ENCODE measurements around the gene CNTN5.
"Not testable (repeated sequence)": the region's sequence is repeated elsewhere in the genome, so short reads cannot be mapped to it uniquely, and the experiment has no call there.

The CNTN5 gene

DNA sequence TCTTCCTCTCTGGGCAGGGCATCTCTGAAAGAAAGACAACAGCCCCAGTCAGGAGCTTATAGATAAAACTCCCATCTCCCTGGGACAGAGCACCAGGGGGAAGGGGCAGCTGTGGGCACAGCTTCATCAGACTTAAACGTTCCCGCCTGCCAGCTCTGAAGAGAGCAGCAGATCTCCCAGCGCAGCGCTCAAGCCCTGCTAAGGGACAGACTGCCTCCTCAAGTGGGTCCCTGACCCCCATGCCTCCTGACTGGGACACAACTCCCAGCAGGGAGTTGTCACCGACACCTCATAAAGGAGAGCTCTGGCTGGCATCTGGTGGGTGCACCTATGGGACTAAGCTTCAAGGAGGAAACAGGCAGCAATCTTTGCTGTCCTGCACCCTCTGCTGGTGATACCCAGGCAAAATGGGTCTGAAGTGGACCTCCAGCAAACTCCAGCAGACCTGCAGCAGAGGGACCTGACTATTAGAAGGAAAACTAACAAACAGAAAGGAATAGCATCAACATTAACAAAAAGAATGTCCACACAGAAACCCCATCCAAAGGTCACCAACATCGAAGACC lies 1236.6 kb downstream of the CNTN5 start:
- DNase-seq: not testable (repeated sequence)

DNA sequence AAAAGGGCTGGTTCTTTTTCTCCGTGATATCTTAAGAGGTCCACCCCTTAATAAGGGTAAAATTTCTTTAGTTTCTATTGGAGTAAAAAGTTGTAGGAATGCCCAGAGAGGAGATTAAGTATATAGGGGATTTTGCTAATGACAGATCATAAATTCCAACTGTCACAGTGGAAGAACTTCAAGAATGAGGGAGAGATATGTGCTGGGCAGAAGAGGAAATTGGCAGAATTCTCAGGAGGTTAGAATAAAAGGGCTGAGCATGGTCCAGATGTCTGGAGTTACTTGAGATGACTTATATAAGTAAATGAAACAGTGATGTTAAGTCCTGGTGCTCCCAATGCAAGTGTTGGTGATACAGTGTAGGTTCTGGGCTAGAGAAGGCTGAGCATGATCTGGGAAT lies 1248.8 kb downstream of the CNTN5 start:
- DNase-seq: no peak

DNA sequence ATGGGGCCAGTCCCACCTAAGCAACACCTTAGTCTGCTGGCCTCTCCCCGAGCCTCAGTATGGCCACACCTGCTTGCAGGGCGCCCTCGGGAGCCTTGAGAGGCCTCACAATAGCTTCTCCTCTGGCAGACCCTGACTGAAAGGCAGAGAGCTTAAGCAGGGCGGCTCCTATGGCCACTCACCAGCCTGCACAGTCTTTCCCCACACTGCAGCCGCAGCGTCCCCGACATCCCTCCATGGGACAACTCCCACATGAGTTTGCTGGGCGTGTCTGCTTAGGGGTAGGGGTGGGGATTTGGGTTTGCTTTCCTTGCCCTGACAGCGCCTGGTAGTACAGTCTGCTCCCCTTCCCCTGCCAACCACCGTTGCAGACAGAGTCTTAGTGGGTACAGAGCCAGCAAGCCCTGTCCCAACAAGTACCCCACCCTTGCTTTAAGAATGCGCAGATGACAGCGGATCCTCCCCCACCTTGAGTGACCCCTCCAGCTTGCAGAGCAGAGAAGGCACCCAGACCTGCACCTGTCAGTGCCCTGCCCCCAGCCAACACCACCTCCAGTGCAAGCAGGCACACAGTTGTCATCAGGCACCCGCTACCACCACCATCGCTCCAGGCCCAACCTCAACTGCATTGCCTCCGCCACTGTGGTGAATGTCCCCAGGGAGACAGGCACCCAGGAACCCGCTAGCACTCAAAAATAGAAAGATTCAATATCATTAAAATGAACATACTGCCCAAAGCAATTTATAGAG lies 1252.5 kb downstream of the CNTN5 start:
- DNase-seq: no peak

DNA sequence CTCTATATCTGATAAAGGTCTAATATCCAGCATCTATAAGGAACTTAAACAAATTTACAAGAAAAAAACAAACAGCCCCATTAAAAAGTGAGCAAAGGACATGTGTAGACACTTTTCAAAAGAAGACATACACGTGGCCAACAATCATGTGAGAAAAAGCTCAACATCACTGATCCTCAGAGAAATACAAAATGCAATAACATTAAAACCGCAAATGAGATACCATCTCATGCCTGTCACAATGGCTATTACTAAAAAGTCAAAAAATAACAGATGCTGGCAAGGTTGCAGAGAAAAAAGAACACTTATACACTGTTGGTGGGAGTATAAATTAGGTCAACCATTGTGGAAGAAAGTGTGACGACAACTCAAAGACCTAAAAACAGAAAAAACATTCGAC lies 1253.7 kb downstream of the CNTN5 start:
- not testable (repeated sequence) for DNase-seq

DNA sequence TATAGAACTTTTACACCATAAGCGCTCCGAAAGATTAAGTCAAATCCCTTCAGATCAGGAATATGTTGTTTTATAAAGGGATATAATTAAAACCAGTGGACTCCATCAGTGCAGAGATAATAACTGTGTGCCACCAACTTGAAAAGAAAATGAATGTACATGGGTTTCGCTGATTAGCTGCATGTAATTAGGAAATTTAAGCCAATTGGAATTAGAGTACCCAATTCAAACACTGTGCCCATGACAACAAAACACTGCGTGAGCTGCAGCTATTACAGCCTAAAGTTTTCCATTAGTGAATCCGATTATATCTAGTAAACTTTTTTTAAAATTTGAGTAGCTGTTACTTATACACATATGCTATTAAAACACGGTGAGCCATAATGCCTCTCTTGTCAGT lies 1274.0 kb downstream of the CNTN5 start:
- no peak for DNase-seq

DNA sequence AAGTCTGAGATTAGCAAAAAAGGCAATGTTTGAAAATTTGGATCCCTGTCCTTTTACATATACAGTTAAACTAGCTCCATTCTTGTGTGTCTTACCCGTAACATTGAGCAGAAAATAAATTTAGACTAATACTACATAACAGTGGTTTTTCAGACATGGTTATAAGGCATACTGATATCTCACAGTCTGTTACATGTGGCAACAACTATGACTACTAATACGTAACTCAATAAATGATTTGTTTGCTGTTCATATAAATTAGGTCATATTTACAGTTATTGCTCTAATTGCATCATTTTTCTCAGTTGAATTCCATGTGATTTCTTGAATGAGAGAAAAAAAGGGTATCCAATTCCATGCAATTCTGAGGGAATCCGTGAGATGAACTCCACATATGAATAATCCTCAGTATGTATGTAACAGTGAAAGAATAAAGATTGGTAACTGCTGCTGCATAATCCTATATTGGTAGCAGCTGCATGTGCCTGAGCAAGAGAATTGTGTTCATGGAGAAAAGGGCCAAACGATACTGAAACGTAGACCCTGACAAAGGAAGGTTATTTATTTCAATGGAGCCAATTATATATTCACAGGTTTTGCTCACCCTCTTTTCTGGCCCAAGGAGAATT lies 1275.4 kb downstream of the CNTN5 start:
- no peak for DNase-seq

DNA sequence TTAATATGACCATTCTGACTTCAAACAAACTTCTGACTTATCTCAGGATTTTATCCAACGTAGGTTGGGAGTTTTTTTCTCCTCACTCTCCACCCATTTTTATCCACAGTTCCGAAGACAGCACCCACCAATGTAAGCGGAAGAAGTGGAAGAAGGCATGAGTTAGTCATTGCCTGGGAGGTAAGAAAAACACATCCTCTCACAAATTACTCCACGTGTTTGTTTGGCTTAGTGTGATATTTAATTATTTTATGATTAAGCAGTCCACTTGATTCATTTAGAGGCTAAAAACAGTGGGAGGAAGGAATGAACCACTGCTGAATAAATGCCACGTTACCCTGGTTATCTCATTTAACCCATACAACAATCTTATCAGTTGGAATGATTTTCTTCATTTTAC lies 1276.8 kb downstream of the CNTN5 start:
- no peak for DNase-seq

DNA sequence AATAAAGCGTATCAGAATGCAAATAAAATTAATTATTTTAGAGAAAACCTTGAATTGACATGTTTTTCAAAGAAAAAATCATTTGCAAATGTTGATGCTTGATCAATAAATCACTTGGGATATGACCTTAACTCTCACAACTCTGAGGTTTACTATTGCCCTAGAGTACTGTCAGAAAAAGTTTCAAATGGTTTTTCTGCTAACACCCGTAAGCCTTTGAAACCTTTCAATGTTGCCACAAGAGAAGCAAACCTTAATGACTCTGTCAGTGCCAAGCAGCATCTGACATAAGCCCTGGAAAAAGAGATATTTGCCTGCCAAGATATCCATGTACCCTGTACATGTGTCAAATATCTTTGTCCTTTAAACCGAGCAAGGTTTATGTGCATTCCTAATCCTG lies 1282.1 kb downstream of the CNTN5 start:
- no peak for DNase-seq

DNA sequence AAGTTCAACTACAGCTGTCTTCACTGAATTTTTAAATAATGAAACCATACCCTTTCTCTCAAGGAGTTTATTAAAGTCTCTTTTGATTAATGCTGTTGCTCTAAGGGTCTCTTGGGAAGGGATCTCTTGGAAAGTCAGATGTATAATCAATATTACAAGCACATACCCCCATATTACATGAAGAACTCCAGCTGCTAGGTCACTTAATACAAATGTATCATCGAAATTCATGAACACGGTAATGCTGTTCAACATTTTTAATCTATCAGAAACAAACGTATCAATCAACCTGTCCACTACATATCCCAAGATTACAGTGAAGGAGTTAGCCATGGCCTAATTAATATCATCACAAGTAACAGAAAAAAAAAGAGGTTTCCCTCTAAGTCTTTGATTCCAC lies 1283.1 kb downstream of the CNTN5 start:
- DNase-seq: no peak

DNA sequence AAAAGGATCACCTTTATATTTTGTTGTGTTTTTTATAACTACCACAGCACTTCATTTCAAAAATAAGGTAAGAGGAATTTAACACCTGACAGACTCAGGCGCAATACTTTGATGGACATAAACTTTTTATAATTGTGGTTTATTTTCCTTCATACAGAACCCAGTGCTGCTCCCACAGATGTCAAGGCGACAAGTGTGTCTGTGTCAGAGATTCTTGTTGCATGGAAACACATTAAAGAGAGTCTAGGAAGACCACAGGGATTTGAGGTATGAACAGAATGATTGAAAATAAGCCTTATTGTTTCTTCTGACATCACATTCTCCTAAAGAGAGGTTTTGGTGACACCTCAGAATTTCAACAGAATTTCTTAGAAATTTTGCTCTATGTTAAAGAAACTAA lies 1287.5 kb downstream of the CNTN5 start:
- no peak for DNase-seq

DNA sequence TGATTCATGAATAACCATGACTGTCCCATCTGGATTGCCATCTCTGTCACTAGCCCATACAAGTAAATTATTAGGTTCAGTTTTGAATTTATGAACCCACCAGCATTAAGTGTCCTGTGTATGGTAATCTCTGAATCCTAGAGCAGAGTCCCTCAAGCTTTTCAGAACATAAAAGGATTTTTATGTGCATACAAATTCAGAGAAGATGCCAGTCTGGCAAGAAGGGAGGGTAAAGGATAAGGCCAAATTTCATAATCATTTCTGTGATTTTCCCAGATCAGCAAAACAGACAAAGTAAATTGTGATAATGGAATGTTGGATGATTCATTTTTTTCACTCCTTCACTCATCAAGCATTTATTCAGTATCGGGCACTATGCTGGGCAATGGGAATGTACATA lies 1295.2 kb downstream of the CNTN5 start:
- DNase-seq: no peak

DNA sequence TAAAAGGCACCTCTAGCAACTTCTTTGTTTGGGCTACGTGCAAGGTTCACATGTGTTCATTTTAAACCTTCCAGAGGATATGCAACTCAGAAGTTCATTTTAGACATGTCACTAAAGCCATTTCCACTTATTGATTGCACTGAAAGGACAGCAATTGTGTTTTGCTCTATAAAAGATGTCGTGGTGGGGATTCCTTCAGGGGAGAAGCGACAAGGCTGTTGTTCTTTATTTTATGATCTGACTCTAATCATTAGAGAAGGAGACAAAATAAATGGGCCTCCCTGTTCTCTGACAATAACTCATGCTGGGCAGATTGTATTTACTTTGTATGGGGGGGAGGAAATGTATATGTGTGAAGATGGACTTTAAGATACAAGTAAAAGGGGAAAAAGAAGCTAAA lies 1296.2 kb downstream of the CNTN5 start:
- DNase-seq: no peak

DNA sequence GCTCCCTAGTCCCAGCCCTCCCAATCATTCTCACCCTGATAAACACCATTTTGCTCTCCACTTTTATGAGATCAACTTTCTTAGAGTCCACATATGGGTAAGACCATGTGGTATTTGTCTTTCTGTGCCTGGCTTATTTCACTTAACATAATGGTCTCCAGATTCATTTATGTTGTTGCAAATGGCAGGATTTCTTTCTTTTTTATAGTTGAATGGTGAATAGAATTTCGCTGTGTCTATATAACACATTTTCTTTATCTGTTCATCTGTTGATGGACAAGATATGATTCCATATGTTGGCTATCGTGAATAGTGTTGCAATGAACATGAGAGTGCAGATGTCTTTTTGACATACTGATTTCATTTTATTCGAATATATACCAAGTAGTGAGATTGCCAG lies 1298.9 kb downstream of the CNTN5 start:
- DNase-seq: no peak

DNA sequence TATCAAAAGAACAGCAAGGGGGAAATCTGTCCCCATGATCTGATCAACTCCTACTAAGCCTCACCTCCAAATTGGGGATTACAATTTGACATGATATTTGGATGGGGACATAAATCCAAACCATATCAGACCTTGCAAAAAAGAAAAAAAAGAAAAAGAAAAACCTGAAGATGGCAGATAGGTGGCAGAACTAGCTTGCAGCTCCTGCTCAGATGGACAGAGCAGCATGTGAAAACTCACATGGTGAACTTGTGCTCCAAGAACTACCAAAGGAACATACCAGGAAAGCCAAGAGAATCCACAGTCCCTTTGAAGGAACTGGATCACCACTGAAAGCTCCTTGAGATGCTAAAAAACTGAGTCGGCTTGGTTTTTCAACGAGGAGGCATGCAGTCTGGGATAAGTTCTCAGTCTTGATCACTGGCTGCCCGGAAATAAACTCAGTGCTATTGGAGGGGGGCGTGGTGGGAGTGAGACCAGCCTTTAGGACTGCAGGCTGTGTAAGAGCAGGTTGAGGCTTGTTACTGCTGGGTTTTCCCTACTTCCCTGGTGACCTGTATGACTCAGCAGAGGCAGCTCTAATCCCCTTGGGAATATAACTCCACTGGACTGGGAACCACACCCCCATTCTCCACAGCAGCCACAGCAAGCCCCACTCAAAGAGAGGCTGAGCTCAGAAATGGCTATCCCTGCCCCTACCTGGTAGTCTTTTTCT lies 1308.0 kb downstream of the CNTN5 start:
- DNase-seq: no peak

DNA sequence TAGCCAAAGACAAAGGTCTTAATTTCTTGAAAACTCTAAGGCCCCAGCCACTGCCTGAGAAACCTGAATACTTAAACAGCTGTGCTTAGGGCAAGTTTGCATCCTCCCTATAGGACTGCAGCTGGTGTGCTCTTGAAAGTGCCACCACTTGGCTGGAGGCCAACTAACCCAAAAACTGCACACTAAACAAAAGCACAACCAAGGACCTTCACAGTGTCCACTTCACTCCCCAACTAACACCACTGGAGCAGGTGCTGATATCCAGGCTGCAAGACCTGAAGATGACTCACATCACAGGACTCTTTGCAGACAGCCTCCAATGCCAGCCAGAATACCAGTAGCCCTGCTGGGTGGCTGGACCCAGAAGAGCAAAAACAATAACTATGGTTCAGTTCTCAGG lies 1308.6 kb downstream of the CNTN5 start:
- DNase-seq: no peak

DNA sequence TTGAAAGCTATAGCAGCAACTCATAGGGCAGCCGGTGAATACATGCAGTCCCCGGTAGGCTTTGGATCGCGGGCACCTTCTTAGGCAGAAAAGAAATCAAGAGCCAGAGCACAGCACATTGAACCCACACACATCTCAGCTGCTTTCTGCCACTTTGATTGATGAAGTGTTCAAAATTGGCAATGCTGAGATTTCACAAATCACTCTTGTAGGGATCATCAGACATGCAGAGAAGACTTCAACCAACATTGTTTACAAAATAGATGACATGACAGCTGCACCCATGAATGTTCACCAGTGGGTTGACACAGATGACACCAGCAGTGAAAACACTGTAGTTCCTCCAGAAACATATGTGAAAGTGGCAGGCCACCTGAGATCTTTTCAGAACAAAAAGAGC lies 1316.1 kb downstream of the CNTN5 start:
- no peak for DNase-seq

DNA sequence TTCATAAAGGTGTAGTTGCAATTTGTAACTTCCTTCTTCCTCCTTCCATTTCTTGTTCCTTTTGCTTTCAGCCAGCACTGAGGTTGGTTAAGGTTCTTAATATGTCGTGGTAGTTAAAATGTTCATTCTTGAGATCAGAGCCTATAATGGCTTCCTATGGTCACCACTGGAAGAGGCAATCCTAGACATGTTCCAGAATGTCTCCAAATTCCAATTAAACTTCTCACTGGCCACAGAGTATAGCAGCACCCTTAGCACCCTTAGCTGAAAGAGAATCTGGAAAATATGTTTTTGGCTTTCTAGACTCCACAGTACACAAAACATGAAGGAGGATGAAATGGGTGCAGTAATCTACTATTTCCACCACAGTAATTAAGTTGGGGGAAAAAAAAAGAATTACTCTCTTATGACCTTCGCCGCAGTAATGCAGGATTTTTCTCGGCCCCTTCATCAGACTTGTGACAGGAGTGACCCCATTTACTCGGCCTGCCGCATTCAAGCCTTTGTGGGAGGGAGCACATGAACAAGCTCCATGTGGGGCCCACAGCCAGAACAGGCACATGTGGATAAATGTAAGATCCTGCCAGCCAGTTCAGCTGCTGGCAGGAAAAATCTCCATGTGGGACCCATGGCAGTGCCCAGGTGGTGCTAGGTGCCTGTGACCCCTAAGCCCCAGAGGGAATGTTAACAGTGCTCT lies 1317.5 kb downstream of the CNTN5 start:
- no peak for DNase-seq

DNA sequence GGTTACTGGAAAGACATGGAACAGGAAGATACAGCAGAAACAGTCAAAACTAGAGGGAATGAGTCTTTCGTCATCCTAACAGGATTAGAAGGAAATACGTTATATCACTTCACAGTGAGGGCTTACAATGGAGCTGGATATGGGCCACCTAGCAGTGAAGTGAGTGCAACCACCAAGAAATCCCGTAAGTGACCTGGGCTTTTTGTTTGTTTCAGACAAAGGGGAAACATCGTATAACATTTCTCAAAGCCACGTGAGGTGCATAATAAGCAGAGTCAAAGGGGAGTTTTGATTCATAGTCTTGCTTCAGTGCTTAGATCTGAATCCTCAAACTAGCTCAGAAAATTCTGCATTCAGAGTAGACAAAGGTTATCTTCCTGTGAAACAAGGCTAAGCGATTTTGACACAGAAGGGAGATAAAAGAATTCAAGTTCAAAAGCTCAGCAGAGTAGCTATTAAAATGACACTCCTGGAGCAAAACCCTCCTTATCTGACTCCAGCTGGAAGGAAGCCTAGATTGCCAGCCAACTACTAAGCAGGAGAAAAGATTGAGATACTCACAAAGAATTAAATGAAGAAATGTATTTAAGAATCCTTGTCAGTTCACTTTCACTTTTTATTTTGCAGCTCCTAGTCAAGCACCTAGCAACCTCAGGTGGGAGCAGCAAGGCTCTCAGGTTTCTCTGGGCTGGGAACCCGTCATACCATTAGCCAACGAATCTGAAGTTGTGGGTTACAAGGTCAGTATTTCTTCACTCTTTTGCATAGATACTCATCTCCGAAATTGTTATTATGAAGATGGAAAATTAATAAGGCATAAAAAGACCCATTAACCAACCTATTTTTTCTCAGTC lies 1319.9 kb downstream of the CNTN5 start:
- DNase-seq: no peak

DNA sequence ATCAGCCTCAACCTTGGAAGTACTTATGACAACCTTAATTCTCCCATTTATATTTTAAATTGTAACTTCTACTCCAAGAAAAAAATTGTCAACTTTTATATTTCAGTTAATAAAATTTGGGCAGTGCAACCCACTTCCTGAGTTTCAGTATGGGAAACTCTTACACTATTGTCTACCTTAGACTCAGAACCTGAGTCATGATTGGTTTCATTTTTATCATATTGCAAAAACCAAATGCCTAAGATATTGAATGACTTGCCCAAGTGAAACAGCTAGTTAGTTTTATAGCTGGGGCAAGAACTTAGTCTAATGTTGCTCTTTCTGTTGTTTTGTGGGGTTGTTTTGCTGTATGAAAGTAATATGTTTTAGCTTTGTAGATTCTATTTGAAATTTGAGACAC lies 1332.3 kb downstream of the CNTN5 start:
- no peak for DNase-seq

DNA sequence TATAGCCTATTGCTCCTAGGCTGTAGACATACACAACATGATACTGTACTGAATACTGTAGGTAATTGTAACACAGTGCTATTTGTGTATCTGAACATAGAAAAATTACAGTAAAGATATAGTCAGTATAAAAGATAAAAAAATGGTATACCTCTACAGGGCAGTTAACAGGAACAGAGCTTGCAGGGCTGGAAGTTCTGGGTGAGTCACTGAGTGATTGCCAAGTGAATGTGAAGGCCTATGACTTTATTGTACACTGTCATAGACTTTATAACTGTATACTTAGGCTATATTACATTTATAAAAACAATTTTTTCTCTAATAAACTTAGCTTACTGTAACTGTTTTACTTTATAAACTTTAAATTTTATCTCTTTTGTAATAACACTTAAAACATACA lies 1334.0 kb downstream of the CNTN5 start:
- DNase-seq: no peak

DNA sequence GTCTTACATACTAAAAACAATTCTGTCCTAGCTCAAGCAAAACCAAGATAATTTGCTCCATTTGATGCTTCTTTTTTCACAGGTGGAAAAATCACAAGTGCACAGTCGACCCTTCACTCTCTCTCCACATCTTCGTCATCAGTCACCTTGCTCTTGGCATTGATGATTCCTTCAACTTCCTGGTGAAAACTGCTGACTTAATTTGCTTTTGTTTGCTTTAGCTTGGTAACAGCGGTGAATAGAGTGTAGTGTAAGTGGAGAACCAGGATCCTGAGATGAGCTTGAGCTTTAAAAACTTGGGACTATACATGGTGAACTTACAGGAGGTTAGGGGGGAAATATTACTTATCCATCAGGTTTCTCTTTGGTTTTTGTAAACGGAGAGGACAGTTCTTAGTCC lies 1335.3 kb downstream of the CNTN5 start:
- no peak for DNase-seq

DNA sequence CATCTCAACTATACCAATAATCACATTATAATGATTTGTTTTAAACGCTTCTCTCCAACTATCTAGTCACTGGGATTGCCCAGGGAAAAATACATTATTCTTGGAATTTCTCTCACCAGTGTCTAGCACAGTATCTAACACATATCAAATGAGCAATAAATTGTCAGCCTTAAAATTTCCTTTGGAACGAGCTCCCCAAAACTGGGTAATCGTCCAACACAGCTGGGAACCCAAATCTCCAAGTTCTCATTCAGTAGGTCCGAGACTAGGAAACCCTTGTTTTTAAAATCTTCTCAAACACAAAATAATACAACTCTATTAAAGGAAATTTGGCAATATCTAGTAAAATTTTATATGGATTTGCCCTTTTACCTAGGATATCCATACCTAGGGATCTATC lies 1338.5 kb downstream of the CNTN5 start:
- DNase-seq: no peak

Measured in GDM1 (cell line).